Putamen (tissue), 1 donor: ENCODE data around the gene EEFSEC.
A peak's percentile ranks its signal among the peaks of the same experiment; 100 is the strongest.

Experiments
- DNase-seq: peaks from one replicate; pipeline ENCODE4 v3.0.0-alpha.2; 2016; ENCODE audit warnings: low spot score

Gene EEFSEC

GRCh38 chr3:128351546-128351945 is 198.3 kb downstream of the EEFSEC start:
- DNase-seq, result peak; percentile 15

GRCh38 chr3:128352326-128352725 is 199.0 kb downstream of the EEFSEC start:
- no peak for DNase-seq

GRCh38 chr3:128353361-128353965 is 200.2 kb downstream of the EEFSEC start:
- no peak for DNase-seq

GRCh38 chr3:128353991-128354687 is 200.9 kb downstream of the EEFSEC start:
- no peak for DNase-seq

- no peak for DNase-seq
Measured at GRCh38 chr3:128354788-128355542, 201.7 kb downstream of the EEFSEC start.

GRCh38 chr3:128355543-128355919 is 202.2 kb downstream of the EEFSEC start:
- DNase-seq, result no peak

- DNase-seq, result no peak
Measured at GRCh38 chr3:128356822-128357221, 203.5 kb downstream of the EEFSEC start.

- DNase-seq, result no peak
Measured at GRCh38 chr3:128357538-128357937, 204.3 kb downstream of the EEFSEC start.

- no peak for DNase-seq
Measured at GRCh38 chr3:128358156-128358895, 205.0 kb downstream of the EEFSEC start.

GRCh38 chr3:128359060-128359664 is 205.9 kb downstream of the EEFSEC start:
- no peak for DNase-seq

- no peak for DNase-seq
Measured at GRCh38 chr3:128359846-128360642, 206.8 kb downstream of the EEFSEC start.

GRCh38 chr3:128360705-128361271 is 207.5 kb downstream of the EEFSEC start:
- DNase-seq, result no peak

- no peak for DNase-seq
Measured at GRCh38 chr3:128362026-128362965, 209.0 kb downstream of the EEFSEC start.

- DNase-seq, result no peak
Measured at GRCh38 chr3:128364291-128364690, 211.0 kb downstream of the EEFSEC start.

- DNase-seq, result no peak
Measured at GRCh38 chr3:128364808-128365360, 211.6 kb downstream of the EEFSEC start.

- DNase-seq, result no peak
Measured at GRCh38 chr3:128366136-128366535, 212.9 kb downstream of the EEFSEC start.

GRCh38 chr3:128366652-128367051 is 213.4 kb downstream of the EEFSEC start:
- no peak for DNase-seq

GRCh38 chr3:128367221-128367620 is 213.9 kb downstream of the EEFSEC start:
- DNase-seq, result no peak

- DNase-seq, result no peak
Measured at GRCh38 chr3:128367761-128368160, 214.5 kb downstream of the EEFSEC start.
